Activated CD4-positive, alpha-beta T cell treated with anti-CD3 and anti-CD28 coated beads for 24 hours (primary cell): ENCODE data around the gene TOMM34.
A peak's percentile ranks its signal among the peaks of the same experiment; 100 is the strongest.

Experiments
- DNase-seq, 2 donors: peaks; one replicate each; pipeline ENCODE4 v3.0.0-alpha.2; 2020; ENCODE audit warnings: low read depth in 2 of 2

TOMM34 gene

GRCh38 chr20:44932916-44933315, 27.3 kb downstream of the TOMM34 start:
- no peak for DNase-seq

- DNase-seq: no peak
Observed at GRCh38 chr20:44931911-44932310, 28.3 kb downstream of the TOMM34 start.

- DNase-seq: no peak
Observed at GRCh38 chr20:44930517-44931168, 29.6 kb downstream of the TOMM34 start.

- no peak for DNase-seq
Observed at GRCh38 chr20:44928595-44928994, 31.6 kb downstream of the TOMM34 start.

- DNase-seq: no peak
Observed at GRCh38 chr20:44924541-44924940, 35.7 kb downstream of the TOMM34 start.

GRCh38 chr20:44921447-44921846, 38.8 kb downstream of the TOMM34 start:
- DNase-seq: no peak

- no peak for DNase-seq
Observed at GRCh38 chr20:44918761-44919160, 41.4 kb downstream of the TOMM34 start.

GRCh38 chr20:44918342-44918741, 41.9 kb downstream of the TOMM34 start:
- DNase-seq: no peak

GRCh38 chr20:44917399-44917798, 42.8 kb downstream of the TOMM34 start:
- DNase-seq: no peak

GRCh38 chr20:44916586-44916985, 43.6 kb downstream of the TOMM34 start:
- DNase-seq: no peak

GRCh38 chr20:44914924-44915323, 45.3 kb downstream of the TOMM34 start:
- no peak for DNase-seq

- no peak for DNase-seq
Observed at GRCh38 chr20:44912189-44912588, 48.0 kb downstream of the TOMM34 start.

- peak; percentile 11 to 48 for DNase-seq
Observed at GRCh38 chr20:44911264-44911921, 48.8 kb downstream of the TOMM34 start.

- DNase-seq: no peak
Observed at GRCh38 chr20:44910690-44911262, 49.4 kb downstream of the TOMM34 start.

- peak; percentile 61 to 70 for DNase-seq
Observed at GRCh38 chr20:44909872-44910689, 50.1 kb downstream of the TOMM34 start, which contains the start of gene PABPC1L. Gene PABPC1L (plus strand): TSS chr20:44910060. CDS start chr20:44910144, 84 bp downstream.

GRCh38 chr20:44908987-44909871, 51.0 kb downstream of the TOMM34 start:
- DNase-seq: no peak

GRCh38 chr20:44904377-44904776, 55.8 kb downstream of the TOMM34 start:
- DNase-seq: no peak

- DNase-seq: no peak
Observed at GRCh38 chr20:44901974-44902373, 58.2 kb downstream of the TOMM34 start.

GRCh38 chr20:44900231-44900854, 59.9 kb downstream of the TOMM34 start:
- DNase-seq: no peak

GRCh38 chr20:44897133-44897532, 63.1 kb downstream of the TOMM34 start:
- no peak for DNase-seq

GRCh38 chr20:44896583-44896982, 63.6 kb downstream of the TOMM34 start:
- DNase-seq: no peak
